Kidney tubule cell (primary cell): Measurements from ENCODE around the gene MN1.

Experiments
- DNase-seq: peaks from one replicate; pipeline ENCODE4 v3.0.0-alpha.2; 2018; ENCODE audit warnings: low spot score

Gene MN1

DNA sequence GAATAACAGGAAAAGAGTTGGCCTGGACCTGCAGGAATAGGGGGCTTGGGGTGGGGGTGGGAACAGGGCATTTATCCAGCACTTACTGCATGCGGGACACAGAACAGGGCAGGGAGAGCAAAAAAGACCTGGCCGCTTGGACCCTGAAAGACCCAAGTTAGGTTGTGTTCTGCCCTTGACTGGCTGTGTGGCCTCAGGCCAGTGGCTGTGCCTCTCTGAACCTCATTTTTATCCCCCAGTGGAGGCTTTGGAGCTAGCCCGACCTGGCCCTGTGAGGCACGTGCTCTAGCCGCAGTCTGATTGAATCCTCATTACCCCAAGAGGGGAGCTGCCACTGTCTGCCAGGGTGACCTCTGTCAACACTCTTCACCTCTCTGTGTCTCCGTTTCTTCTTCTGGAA, 68.7 kb downstream of the MN1 start:
- DNase-seq = no peak

- DNase-seq = no peak
These were observed 69.2 kb downstream of the MN1 start for GRCh38 chr22:27732391-27732790.

- no peak for DNase-seq
These were observed 69.9 kb downstream of the MN1 start for GRCh38 chr22:27731621-27732020.

GRCh38 chr22:27730641-27731433, 70.7 kb downstream of the MN1 start:
- no peak for DNase-seq

GRCh38 chr22:27729246-27729645, 72.3 kb downstream of the MN1 start:
- DNase-seq = no peak

DNA sequence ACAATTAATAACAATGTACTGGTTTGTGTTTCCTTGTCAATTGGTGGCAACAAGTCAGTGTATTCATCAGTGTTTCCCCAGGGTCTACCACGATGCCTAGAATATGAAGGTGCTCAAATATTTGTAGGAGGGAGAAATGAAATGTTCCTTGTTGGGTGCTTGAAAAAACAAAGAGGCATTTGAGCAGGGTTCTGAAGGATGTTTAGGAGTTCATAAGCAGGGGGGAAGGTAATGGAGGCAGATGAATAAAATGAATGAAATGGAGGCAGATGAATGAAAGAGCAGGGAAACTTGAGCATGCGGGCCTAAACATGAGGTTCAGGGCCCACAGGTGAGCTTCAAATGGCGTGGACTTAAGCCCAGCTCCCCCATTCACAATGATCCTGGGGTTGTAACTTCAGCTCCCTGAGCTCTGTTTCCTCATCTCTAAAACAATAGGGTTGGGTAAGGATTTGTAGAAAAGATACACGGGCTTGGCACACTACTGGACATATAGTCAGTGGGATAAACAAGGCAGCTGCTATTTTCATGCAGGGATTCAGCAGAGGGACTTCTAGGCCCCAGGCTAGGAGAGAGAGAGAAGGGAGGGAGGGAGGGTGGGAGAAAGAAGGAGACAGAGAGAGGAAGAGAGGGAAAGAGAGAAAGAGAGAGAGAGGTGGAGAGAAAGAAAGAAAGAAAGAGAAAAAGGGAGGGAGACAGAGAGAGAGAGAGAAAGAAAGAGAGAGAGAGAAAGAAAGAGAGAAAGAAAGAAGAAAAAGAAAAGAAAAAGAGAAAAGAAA, 73.7 kb downstream of the MN1 start:
- no peak for DNase-seq

DNA sequence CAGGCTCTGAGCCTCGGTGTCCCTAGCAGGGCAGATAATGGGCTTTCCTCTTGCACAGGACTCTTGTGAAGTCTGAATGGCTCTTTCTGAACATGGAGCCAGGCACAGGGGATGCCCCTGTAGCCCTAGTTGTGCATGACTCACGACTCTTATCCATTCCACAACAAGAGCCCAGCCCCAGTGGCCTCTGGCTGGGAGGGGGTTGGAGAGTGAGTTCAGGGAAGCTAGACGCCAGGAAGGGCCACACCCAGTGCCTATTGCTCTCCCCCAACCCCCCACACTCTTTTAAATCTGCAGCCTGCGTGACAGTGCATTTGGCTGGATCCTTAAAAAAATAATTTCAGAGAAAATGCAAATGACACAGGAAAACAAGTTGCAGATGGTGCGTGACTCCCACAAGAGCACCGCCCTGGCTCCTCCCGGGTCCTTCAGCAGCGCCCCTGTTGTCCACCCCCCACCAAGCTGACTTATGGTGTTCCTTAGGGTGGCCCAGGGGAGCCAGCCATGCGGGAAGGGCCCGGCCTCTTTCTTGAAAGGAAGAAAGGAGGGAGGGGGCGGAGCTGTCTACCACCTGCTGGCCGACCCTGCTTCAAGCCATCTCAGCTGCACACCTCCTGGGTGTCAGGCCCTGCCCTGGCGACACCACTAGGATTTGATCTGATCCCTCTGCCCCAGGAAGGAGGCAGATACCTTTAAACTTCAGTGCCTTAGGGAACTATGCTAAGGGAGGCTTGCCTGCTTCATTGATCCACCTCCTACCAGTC, 74.7 kb downstream of the MN1 start:
- peak; percentile 76 for DNase-seq

DNA sequence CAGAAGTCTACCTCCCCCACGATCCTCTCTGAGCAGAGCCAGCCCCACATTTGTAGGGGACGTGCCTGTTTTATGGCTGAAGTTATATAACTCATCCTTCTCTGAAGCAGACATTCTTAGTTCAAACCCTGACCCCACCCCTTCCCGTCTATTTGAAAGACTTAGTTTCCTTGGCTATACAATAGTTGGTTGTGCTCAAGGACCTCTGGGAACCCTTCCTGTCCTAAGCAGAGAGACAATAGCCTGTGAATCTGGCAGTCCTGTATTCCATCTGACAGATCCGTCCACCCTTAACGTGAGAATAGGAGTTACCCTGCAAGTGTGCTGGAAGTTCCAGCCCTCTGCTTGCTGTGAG, 75.2 kb downstream of the MN1 start:
- DNase-seq = no peak

DNA sequence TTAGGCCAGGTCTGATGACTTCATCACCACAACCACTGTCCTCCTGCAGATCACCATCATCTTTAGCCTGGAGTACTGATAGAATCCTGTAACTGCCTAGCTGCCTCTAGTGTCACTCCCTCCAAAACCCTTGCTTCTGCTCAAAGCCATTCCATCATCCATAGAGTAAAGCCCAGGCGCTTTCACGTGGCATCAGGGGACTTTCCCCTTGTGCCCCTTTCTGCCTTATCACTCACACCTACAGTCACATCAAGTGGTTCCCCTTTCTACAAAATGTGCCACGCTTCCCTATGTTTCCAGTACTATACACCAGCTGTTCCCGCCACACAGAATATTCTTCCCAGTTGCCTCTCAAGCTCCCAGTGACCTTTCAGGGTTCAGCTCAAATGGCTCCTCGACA, 75.9 kb downstream of the MN1 start:
- no peak for DNase-seq

- no peak for DNase-seq
These were observed 76.8 kb downstream of the MN1 start for GRCh38 chr22:27724709-27725108.

DNA sequence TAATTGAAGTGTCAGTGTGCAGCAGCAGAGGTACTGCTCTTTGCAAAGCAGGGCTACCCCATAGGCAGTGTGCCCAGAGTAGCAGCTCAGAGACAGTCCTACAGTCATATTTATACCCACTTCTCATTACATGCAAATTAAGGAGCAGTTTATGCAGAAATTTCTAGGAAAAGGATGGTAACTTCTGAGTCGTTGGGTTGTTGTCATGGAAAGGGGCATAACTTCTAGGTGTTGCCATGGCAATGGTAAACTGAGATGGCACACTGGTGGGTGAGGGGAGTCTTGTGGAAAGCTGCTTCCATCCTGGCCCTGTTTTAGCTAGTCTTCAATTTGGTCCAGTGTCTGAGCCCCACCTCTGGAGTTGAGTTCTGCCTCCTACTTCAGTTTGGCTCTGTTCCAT, 77.4 kb downstream of the MN1 start:
- DNase-seq = no peak

DNA sequence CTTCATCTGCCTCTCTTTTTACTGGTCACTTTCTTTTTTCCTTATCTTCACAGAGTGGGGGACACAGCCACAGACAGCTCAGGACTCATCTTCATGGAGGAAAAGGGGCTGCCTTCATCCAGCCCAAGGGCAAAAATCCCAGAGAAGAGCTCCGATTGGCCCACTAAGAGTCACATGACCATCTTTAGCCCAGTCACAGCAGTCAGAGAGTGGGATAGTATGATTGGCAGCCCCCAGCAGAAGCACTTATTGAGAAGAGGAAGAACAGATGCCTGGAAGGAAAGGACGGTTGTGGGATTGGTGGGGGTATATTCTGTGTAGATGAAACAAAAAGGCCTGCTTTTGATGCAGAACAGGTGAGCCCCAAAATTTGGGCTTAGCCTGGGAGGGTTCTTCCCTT, 77.8 kb downstream of the MN1 start:
- DNase-seq = no peak

GRCh38 chr22:27723158-27723557, 78.4 kb downstream of the MN1 start:
- DNase-seq = no peak

DNA sequence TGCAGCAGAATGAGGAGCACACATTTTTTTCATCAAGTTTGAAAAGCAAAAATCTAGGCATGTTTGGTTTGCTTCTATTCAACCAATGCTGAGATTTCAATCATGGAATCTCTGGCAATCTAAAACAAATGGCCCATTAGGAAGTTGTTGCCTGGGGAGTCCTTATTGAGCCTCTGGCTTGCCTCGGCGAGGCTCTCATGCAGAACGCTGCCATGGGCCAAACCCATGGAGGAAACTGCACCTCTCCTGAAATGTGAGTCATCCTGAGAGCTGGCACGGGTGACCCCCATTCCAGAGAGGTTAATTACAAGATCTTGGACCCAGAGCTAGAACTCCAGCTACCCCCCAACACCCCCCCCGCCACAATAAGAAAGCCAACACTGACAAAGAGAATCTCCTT, 80.7 kb downstream of the MN1 start:
- DNase-seq = peak; percentile 66

DNA sequence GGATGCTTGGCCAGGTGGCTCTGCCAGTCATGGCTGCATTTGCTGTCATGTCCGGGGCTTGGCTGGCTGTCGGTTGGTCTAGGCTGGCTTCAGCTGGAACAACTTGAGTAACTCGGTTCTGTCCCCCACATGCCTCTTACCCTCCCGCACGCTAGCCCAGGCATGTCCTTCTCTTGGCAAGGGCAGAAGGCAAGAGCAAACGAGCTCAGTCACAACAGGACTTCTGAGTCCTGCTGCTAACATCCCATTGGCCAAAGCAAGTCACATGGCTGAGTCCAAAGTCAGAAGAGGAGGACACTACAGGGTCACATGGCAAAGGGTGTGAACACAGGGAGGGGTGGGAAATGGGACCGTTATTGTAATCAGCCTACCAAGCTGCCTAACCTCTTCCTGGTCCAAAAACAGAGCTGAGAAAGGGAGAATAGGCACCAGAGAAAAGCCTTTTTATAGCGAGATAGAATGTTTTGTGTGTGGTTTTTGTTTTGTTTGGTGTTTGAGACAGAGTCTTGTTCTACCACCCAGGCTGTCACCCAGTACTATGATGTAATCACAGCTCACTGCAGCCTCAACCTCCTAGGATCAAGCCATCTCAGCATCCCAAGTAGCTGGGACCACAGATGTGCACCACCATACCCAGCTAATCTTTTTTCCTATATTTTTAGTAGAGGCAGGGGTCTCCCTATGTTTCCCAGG, 81.9 kb downstream of the MN1 start:
- DNase-seq = peak; percentile 17

- no peak for DNase-seq
These were observed 82.6 kb downstream of the MN1 start for GRCh38 chr22:27719036-27719347.

- peak; percentile 92 for DNase-seq
These were observed 83.1 kb downstream of the MN1 start for GRCh38 chr22:27718186-27719035.

DNA sequence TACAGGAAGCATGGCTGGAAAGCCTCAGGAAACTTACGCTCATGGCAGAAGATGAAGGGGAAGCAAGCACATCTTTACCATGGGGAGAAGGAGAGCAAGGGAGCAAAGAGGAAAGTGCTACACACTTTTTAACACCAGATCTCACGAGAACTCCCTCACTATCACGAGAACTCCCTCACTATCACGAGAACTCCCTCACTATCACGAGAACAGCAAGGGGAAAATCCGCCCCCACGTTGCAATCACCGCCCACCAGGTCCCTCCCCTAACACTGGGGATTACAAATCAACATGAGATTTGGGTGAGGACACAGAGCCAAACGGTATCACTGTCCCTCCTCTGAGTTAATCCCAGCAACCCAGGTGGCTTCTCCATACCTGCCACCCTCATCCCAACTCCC, 84.5 kb downstream of the MN1 start:
- DNase-seq = no peak

DNA sequence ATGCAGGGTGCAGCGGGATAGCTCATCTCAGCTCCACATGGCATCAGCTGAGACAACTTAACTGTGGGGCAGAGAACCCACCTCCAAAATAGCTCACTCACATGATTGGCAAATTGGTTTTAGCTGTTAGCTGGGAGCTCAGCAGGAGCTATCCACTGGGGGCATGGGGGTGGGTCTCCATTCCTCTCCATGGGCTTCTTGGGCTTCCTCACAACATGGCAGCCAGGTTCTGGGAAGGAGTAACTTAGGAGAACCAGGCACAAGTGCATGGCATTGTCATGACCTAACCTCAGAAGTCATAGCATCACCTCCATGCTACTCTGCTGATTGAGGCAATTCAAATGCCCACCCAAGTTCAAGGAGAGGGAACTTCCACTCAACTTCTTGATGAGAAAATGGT, 85.5 kb downstream of the MN1 start:
- no peak for DNase-seq

- DNase-seq = no peak
These were observed 86.5 kb downstream of the MN1 start for GRCh38 chr22:27715106-27715505.

GRCh38 chr22:27714068-27714467, 87.5 kb downstream of the MN1 start:
- DNase-seq = no peak

DNA sequence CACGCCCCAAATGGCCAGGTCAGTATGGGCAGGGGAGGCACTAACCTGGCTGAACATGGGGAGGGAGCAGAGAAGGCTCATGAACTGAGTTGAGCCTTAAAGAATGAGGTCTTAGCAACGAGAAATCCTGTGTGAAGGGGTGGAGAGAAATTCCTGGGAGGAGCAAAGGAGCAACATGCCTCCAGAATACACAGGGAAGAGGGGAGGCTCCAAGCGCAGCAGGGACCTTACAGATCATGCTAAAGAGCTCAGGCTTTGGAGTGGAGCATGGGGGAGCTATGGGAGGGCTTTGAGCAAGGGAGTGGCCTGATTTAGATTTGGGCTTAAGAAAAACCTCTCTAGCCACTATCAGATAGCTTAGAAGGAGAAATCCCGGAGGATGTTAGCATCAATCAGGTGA, 88.1 kb downstream of the MN1 start:
- DNase-seq = no peak
